Measurements from ENCODE around the gene VGLL1.

VGLL1 gene

GRCh38 chrX:136531951-136532350, at the start of gene VGLL1:
Gene VGLL1 (plus strand): TSS chrX:136532215. CDS start chrX:136536021, 3,806 bp downstream.
- DNase-seq, result no peak

- DNase-seq, result no peak
Measured at GRCh38 chrX:136487647-136488046, 44.4 kb upstream of the VGLL1 start, which contains the start of gene BRS3. Gene BRS3 (plus strand): TSS chrX:136487947. CDS start chrX:136488115, 168 bp downstream.

GRCh38 chrX:136488706-136489105, 43.3 kb upstream of the VGLL1 start:
- no peak for DNase-seq

GRCh38 chrX:136491832-136492231, 40.2 kb upstream of the VGLL1 start:
- DNase-seq, result no peak

- no peak for DNase-seq
Measured at GRCh38 chrX:136493011-136493410, 39.0 kb upstream of the VGLL1 start.

GRCh38 chrX:136495043-136495442, 37.0 kb upstream of the VGLL1 start:
- no peak for DNase-seq

GRCh38 chrX:136496186-136496763, 35.7 kb upstream of the VGLL1 start:
- no peak for DNase-seq

GRCh38 chrX:136496764-136497555, 35.1 kb upstream of the VGLL1 start:
- DNase-seq, result peak; percentile 87 to 88

- DNase-seq, result no peak
Measured at GRCh38 chrX:136497556-136498052, 34.4 kb upstream of the VGLL1 start, which contains the start of gene HTATSF1. Gene HTATSF1 (plus strand): TSS chrX:136497592. CDS start chrX:136497685, 93 bp downstream.

- no peak for DNase-seq
Measured at GRCh38 chrX:136519069-136519468, 12.9 kb upstream of the VGLL1 start.

- DNase-seq, result no peak
Measured at GRCh38 chrX:136523770-136524169, 8.2 kb upstream of the VGLL1 start.

- no peak for DNase-seq
Measured at GRCh38 chrX:136525738-136526606, 6.0 kb upstream of the VGLL1 start.

GRCh38 chrX:136528645-136529315, 3.2 kb upstream of the VGLL1 start:
- DNase-seq, result no peak

GRCh38 chrX:136529795-136530194, 2.2 kb upstream of the VGLL1 start:
- no peak for DNase-seq

GRCh38 chrX:136534131-136534530, 2.1 kb downstream of the VGLL1 start:
- no peak for DNase-seq

- DNase-seq, result no peak
Measured at GRCh38 chrX:136538811-136539210, 6.8 kb downstream of the VGLL1 start.

- DNase-seq, result no peak
Measured at GRCh38 chrX:136540226-136540625, 8.2 kb downstream of the VGLL1 start.

- no peak for DNase-seq
Measured at GRCh38 chrX:136541294-136541693, 9.3 kb downstream of the VGLL1 start.

GRCh38 chrX:136542281-136542680, 10.3 kb downstream of the VGLL1 start:
- no peak for DNase-seq

GRCh38 chrX:136546371-136546781, 14.4 kb downstream of the VGLL1 start:
- DNase-seq, result no peak

- no peak for DNase-seq
Measured at GRCh38 chrX:136549226-136549625, 17.2 kb downstream of the VGLL1 start.

- DNase-seq, result no peak
Measured at GRCh38 chrX:136551410-136551809, 19.4 kb downstream of the VGLL1 start.

GRCh38 chrX:136555694-136556093, 23.7 kb downstream of the VGLL1 start:
- DNase-seq, result no peak
